GM06990 (cell line): ENCODE data around the gene PPP3CA.

Experiments used
- DNase-seq: peaks from one replicate; pipeline ENCODE4 v3.0.0-alpha.2; 2011; ENCODE audit not compliant: insufficient read length; ENCODE audit errors: extremely low read depth
- H3K27me3 ChIP-seq: replicated peaks from 2 replicates; pipeline ENCODE4 v1.6.0; 2011; ENCODE audit warnings: low read length; ENCODE audit not compliant: control insufficient read depth, insufficient read depth
- H3K36me3 ChIP-seq: 2 replicates; pipeline ENCODE4 v1.5.1; 2011; ENCODE audit warnings: low read length; ENCODE audit not compliant: control insufficient read depth, insufficient read depth
- H3K4me3 ChIP-seq: replicated peaks from 2 replicates; pipeline ENCODE4 v1.5.1; 2011; ENCODE audit warnings: low read depth, mild to moderate bottlenecking, control low read depth, low read length
- TF ChIP-seq, protein P1 (sequence below): IDR thresholded peaks from 2 replicates; pipeline ENCODE4 v1.5.1; 2011; ENCODE audit warnings: low read length, control low read depth, mild to moderate bottlenecking, inconsistent platforms; ENCODE audit not compliant: insufficient read depth, poor library complexity, severe bottlenecking

Gene PPP3CA

DNA sequence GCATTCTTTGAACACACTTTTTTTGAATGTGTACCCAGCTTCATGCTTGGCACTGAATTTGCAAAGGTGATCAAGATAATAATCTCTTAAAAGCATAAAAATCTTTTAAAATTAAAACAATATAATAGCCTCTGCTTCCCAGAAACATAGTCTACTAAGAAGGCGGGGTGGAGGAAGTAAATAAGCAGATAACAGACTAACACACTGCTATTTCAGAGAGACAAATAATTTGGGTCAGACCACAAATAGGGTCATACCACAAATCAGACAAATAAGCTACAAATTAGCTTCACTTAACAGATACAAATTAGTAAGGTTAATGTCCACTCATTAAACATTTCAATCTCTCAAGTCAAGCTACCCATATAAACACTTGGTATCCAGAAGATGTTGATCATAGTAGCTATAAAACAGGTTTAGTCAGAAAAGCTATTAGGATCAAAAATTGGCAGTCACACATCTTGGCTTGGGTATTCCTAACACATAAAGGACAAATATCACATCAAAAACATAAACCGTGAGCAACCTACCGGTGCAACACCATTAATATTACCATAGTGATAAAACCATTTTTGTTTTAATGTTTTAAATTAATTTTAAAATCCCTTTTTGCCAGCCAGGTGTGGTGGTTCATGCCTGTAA is 47.3 kb downstream of the PPP3CA start:
- TF ChIP-seq, protein P1, sequence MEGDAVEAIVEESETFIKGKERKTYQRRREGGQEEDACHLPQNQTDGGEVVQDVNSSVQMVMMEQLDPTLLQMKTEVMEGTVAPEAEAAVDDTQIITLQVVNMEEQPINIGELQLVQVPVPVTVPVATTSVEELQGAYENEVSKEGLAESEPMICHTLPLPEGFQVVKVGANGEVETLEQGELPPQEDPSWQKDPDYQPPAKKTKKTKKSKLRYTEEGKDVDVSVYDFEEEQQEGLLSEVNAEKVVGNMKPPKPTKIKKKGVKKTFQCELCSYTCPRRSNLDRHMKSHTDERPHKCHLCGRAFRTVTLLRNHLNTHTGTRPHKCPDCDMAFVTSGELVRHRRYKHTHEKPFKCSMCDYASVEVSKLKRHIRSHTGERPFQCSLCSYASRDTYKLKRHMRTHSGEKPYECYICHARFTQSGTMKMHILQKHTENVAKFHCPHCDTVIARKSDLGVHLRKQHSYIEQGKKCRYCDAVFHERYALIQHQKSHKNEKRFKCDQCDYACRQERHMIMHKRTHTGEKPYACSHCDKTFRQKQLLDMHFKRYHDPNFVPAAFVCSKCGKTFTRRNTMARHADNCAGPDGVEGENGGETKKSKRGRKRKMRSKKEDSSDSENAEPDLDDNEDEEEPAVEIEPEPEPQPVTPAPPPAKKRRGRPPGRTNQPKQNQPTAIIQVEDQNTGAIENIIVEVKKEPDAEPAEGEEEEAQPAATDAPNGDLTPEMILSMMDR, result no peak
- Histone ChIP-seq H3K4me3 (no peak overlapping the region), H3K36me3 (no peaks in the 10 kb centered on the region), H3K27me3 (no peaks in the 10 kb centered on the region)
- no peak for DNase-seq

DNA sequence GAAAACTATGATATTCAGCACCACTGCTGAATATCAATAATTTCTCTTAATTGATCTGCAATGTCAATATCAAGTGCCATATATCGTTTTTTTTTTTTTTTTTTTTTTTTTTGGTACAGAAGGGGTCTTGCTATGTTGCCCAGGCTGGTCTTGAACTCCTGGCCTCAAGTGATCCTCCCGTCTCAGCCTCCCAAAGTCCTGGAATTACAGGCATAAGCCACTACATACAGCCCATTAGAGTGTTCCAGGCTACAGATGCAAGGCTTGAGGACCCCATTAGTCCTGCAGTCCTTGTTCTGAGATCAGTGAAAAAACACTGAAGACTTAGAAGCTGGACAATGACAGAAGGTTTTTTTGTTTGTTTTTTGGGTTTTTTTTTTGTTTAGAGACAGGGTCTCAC is 48.3 kb downstream of the PPP3CA start:
- Histone ChIP-seq H3K36me3 (no peaks in the 10 kb centered on the region), H3K4me3 (no peak overlapping the region), H3K27me3 (no peaks in the 10 kb centered on the region)
- DNase-seq, result no peak
- TF ChIP-seq, protein P1, result no peak

DNA sequence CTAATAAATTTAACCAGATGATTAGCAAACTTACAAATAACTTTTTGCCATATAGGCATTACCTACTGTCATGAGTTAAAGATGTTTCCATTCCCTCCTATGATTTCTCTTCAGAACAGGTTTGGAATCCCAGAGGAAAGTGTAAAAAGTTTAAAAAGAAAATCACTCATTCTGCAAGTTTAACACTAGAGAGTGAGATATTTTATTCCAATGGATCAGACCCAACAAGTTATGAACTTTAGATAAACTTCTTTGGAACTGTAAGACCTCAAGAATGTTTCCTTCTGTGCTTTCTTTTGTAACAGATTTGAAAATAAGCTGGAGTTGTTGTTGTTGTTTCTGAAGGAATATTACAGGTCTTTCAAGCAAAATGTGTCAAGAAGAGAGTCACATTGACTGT is 51.6 kb downstream of the PPP3CA start:
- H3K36me3 ChIP-seq, result no peaks in the 10 kb centered on the region
- TF ChIP-seq, protein P1, result no peak
- no peak overlapping the region for H3K4me3 ChIP-seq
- H3K27me3 ChIP-seq, result no peaks in the 10 kb centered on the region
- DNase-seq, result no peak

DNA sequence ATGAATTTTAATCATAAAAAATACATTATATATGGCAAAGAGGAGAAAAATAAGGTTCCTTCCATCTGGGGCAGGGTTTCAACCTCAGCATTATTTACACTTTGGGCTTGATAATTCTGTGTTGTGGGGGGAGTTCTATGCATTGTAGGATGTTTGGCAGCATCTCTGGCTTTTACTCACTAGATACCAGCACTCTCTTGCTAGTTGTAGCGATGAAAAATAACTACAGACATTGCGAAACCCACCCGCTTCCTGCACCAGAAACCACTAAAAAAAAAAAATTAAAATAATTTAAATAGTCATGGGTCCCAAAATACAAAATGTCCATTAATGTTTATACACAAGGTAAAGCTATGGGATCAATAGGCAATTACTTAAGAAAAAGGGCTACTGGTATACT is 52.7 kb downstream of the PPP3CA start:
- Histone ChIP-seq H3K36me3 (no peaks in the 10 kb centered on the region), H3K4me3 (no peak overlapping the region), H3K27me3 (no peaks in the 10 kb centered on the region)
- DNase-seq, result no peak
- TF ChIP-seq, protein P1, result no peak

DNA sequence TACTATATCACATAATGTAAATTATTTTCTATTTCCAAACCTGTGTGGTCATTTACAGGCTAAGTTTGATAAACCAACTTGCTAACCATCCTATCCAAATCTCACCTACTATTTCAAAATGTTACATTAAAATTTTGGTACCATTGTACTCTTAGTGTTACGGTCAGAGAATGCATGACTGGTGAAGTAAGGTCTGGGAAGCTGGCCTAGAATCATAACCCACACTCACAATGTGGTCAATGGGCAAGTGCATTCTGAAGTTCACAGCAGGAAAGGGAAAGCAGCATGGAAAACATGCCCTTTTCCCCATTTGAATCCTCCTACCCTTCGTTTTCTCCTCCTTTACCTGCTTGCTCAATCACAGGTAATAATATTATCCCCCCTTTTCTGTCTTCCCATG is 54.4 kb downstream of the PPP3CA start:
- H3K36me3 ChIP-seq, result no peaks in the 10 kb centered on the region
- no peaks in the 10 kb centered on the region for H3K27me3 ChIP-seq
- TF ChIP-seq, protein P1, result no peak
- no peak for DNase-seq
- no peak overlapping the region for H3K4me3 ChIP-seq

DNA sequence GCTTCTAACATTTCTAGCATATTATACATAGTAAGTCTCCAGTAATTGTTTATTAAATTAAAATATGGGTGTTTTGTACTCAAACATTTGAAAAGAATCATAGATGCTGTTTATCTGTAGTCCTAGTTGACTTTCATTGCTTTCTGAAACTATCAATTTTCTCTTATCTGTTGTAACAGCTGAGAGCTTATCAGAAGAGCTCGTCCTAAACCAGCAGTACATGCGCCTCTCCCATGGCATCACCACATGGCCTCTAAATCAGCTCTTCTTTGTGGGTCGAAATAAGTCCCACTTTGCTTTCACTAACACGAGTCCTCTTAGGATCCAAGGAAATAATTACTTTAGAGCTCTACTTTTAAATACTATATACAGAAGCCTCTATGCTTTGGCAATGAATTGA is 55.1 kb downstream of the PPP3CA start:
- H3K36me3 ChIP-seq, result no peaks in the 10 kb centered on the region
- no peaks in the 10 kb centered on the region for H3K27me3 ChIP-seq
- H3K4me3 ChIP-seq, result no peak overlapping the region
- no peak for DNase-seq
- TF ChIP-seq, protein P1, result no peak
